K562 (cell line): ENCODE measurements around the gene ACTG2.

ENCODE experiments used
- BDP1 ChIP-seq: IDR thresholded peaks from 3 replicates; pipeline ENCODE4 v1.6.1; 2011; ENCODE audit not compliant: insufficient read length, insufficient read depth
- CTCF ChIP-seq, 3 experiments: IDR thresholded peaks in 2 of 3; conservative IDR thresholded peaks in 1 of 3; 2 replicates each; pipeline ENCODE4 v1.5.1; 2011 to 2012; ENCODE audit warnings: low read length in 3 of 3, mild to moderate bottlenecking in 3 of 3, control low read depth in 2 of 3, improper control_type of control experiment in 1 of 3, inconsistent platforms in 1 of 3, low read depth in 1 of 3, mixed read lengths in 1 of 3, moderate library complexity in 1 of 3; ENCODE audit not compliant: insufficient read depth in 2 of 3
- MAX ChIP-seq: sonication (generic); formaldehyde crosslinking; IDR thresholded peaks from 2 replicates; pipeline ENCODE4 v1.9.0; 2022; ENCODE audit warnings: mild to moderate bottlenecking, missing genetic modification reagents
- POLR2A ChIP-seq: fragments of 450-650 bp; conservative IDR thresholded peaks from 2 replicates; pipeline ENCODE4 v1.6.1; 2016

GRCh38 chr2:73908689-73909652 is 16.2 kb downstream of the ACTG2 start:
- TF ChIP-seq MAX (no peak), CTCF (IDR thresholded peaks at IDR 0.05 in 2 of 3, conservative IDR thresholded peaks at IDR 0.05 in 1 of 3; ENCODE audit: insufficient read depth in 2 of 3, low read depth in 1 of 3, low read length in 3 of 3) (no peak), BDP1 (no peak), POLR2A (no peak)
